Mononuclear cell (primary cell): ENCODE data around the gene PRX. TPM values are rescaled to one million over a fixed set of nuclear protein-coding genes. Genes with fewer than 3 reads are reported as not detected.
"Not testable (repeated sequence)": the region's sequence is repeated elsewhere in the genome, so short reads cannot be mapped to it uniquely, and the experiment has no call there.

Experiments
- H3K27me3 ChIP-seq: 2 replicates; pipeline ENCODE4 v1.6.0; 2011; ENCODE audit warnings: low read length, control low read depth; ENCODE audit not compliant: insufficient read depth
- H3K4me1 ChIP-seq: 2 replicates; pipeline ENCODE4 v1.5.1; 2011; ENCODE audit warnings: mild to moderate bottlenecking, low read length, control low read depth; ENCODE audit not compliant: insufficient read depth
- H3K4me3 ChIP-seq: 2 replicates; pipeline ENCODE4 v1.5.1; 2011; ENCODE audit warnings: mild to moderate bottlenecking, low read length, moderate library complexity
- H3K9me3 ChIP-seq: 2 replicates; pipeline ENCODE4 v1.5.1; 2011; ENCODE audit warnings: low read depth, mild to moderate bottlenecking, control low read depth, low read length
- total RNA-seq: library from RNA; depleted of rRNA; stranded (reverse); fragments of >200 nt; gene quantifications from one replicate; pipeline ENCODE4 v1.2.3, GENCODE V29; 2012

Gene PRX
- total RNA-seq, 1 donor = 1.0 TPM

GRCh38 chr19:40412866-40413265 is 312 bp downstream of the PRX start:
- Histone ChIP-seq H3K9me3 (no peaks in the 10 kb centered on the region), H3K4me1 (peaks cover 27% of the 10 kb centered on the region), H3K4me3 (no peak overlapping the region), H3K27me3 (no peaks in the 10 kb centered on the region)

DNA sequence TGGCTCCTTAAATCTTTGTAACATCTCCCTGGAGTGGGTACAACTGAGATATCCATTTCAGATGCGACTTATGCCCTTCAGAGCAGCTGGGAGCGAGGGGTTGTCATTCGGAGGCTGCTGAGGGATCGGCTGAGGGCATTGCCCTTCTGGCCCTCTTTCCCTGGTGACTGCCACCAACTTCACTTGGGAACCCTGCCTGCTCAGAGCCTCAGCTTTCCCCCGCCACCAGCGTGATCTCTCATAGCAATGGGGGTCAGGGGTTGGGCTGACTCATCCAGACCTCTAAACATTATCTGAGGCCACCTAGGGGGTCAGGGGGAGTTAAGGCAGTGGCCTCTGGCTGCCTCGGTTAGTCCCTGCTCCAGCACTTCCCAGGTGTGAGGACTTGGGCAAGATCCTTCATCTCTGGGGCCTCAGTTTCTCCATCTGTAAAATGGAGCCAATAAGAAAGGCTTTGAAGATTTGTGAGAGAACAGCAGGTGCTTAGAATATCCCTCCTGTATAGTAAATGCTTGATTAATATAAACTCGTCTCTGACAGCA is 1.1 kb downstream of the PRX start:
- Histone ChIP-seq H3K4me1 (peaks cover 22% of the 10 kb centered on the region), H3K4me3 (no peak overlapping the region), H3K9me3 (no peaks in the 10 kb centered on the region), H3K27me3 (no peaks in the 10 kb centered on the region)

DNA sequence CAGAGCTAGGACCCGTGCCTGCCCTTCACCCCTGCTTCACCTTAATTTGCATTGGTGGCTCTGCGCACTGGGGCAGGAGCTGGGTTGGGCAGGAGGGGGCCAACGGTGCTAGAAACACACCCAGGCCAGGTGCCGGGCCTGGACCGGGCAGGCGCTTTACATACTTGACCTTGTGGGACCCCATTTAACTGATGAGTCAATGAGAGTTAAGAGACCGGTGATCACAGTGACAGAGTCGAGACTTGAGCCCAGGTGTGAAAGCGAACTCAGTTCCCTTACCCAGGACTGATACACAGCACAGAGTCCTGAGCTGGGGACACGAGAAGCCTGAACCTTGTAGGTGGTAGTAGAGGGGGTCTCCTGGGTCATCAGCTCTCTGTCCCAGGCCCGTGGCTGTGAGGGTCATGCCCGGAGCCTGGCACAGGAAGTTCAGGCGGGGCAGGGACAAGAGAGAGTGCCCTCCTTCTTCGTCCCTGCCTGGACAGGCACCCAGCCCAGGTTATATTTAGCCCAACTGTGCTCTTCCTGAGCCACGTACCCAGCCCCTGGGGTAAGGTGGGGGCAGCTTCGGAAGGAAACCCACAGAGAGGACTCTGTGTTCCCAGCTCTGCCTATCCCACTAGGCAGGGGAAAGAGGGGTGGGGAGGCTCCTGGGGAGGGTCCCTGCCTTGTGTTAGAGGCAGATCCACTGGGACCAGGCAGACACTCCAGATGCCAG is 1.9 kb downstream of the PRX start:
- Histone ChIP-seq H3K9me3 (no peaks in the 10 kb centered on the region), H3K27me3 (no peaks in the 10 kb centered on the region), H3K4me1 (peaks cover 15% of the 10 kb centered on the region), H3K4me3 (no peak overlapping the region)

- no peaks in the 10 kb centered on the region for H3K9me3 ChIP-seq
- H3K4me1 ChIP-seq = peaks cover 11% of the 10 kb centered on the region
- no peak overlapping the region for H3K4me3 ChIP-seq
- no peaks in the 10 kb centered on the region for H3K27me3 ChIP-seq
These were observed 3.2 kb downstream of the PRX start for GRCh38 chr19:40410030-40410389.

GRCh38 chr19:40408598-40408925 is 4.6 kb downstream of the PRX start:
- H3K4me1 ChIP-seq = peaks cover 11% of the 10 kb centered on the region
- not testable (repeated sequence) for H3K27me3 ChIP-seq, H3K4me3 ChIP-seq, H3K9me3 ChIP-seq

DNA sequence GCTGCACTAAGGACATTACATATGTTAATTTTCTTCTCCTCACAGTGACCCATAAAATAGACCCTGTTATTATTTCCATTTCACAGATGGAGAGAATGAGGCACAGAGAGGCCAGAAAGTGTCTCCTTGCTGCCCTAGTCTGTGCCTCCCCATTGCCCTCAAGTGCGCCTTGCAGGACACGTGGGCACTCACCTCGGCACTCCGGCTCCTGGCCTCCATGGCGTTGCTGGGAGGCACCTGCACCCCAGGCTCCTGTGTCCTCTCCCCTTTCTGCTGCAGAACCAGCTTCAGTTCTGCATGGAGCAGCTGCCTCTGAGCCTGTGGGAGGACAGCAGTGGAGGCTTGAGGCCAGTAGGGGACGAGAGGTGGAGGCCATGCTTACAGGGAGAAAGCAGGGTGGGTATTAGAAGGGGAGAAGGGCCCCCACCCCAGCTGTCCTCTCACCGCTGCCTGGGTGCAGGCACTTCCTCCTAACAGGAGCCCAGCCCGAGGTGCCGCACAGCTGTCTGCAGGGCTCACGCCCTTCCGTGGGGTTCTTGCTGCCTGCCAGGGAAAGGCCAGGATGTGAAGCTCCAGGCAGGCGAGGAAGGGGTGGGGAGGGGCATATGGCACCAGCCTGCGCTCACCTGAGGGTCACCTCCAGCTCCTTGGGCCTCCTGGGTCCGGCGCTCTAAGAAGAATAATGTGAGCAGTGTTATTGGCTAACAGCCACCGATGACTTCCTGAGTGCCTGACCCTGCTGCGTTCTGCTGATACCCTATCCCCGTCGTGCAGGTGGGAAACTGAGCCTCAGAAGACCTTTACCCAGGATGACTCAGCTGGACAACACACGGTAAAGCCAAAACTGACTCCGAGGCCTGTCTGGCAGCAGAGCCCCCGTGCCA is 5.2 kb downstream of the PRX start:
- Histone ChIP-seq H3K27me3 (no peaks in the 10 kb centered on the region), H3K9me3 (no peaks in the 10 kb centered on the region), H3K4me3 (no peak overlapping the region), H3K4me1 (peaks cover 8% of the 10 kb centered on the region)

DNA sequence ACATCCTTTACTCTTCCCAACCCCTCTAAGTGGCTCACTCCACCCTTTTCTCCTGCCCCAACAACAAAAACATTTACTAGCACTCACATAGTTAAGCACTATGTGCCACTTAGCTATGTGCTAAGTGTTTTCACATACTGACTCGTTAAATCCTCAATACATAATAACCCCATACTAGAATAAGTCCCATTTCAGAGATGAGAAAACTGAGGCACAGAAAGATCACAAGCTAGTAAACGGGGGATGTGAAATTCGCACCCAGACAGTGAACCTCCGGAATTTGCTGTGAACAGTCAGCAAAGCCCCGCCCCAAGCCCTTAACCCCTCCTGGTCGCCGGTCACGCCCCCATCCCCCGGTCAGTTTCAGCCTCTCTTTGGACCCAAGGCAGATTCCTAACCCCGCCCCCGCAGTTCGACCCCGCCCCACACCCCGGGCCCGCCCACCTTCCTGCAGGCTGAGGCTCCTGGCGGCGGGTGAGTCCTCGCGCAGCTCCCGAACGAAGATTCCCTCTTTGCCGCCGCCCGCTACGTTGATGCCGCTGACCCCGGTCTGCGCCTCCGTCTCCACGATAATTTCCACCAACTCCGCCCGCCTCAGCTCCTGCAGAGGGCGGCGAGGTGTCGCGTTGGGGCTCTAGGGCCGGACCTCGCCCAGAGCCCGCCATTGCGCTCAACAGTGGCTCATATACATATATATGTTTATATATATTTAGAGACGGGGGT is 9.8 kb downstream of the PRX start:
- no peaks in the 10 kb centered on the region for H3K9me3 ChIP-seq

GRCh38 chr19:40400559-40400958 is 12.6 kb downstream of the PRX start:
- no peak overlapping the region for H3K4me3 ChIP-seq
- no peaks in the 10 kb centered on the region for H3K9me3 ChIP-seq
- peaks cover 8% of the 10 kb centered on the region for H3K4me1 ChIP-seq
- H3K27me3 ChIP-seq = no peaks in the 10 kb centered on the region

More for the DNA sequence above, 9.8 kb downstream of the PRX start:
- Histone ChIP-seq H3K27me3 (no peaks in the 10 kb centered on the region), H3K4me3 (peak overlapping the region; percentile 55), H3K4me1 (peaks cover 11% of the 10 kb centered on the region)

- Histone ChIP-seq H3K27me3 (no peaks in the 10 kb centered on the region), H3K4me1 (peaks cover 8% of the 10 kb centered on the region), H3K4me3 (no peak overlapping the region), H3K9me3 (no peaks in the 10 kb centered on the region)
These were observed 14.6 kb downstream of the PRX start for GRCh38 chr19:40398417-40399131.

GRCh38 chr19:40397568-40397906 is 15.6 kb downstream of the PRX start:
- no peak overlapping the region for H3K4me3 ChIP-seq
- peaks cover 8% of the 10 kb centered on the region for H3K4me1 ChIP-seq
- H3K9me3 ChIP-seq = no peaks in the 10 kb centered on the region
- H3K27me3 ChIP-seq = no peaks in the 10 kb centered on the region

DNA sequence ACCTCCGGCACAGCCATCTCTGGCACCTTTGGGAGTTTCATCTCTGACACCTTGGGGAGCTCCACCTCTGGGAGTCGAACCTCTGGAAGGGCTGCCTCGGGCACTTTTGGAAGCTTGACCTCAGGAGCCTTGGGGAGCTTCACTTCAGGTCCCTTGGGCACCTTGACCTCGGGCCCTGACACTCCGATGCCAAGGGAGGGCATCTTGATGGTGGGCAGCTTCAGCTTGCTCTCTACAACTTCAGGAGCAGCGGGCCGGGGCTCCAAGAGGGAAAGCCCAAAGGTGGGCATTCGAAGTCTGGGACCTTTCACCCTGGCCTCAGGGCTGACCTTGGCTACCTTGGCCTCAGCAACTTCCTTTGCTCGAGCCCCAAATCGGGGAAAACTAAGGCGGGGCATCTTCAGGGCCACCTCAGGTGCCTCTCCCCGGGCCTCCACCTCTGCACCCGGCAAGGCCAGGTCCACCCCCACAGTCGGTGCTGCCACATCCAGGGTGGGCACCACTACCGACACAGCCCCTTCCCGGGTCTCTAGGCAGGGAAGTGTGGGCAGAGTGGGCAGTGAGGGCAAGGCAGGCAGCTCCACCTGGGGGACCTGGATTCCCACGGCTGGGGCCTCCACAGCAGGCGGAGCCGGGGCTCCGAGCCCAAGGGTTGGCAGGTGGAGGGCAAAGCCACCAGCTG is 16.2 kb downstream of the PRX start:
- H3K9me3 ChIP-seq = no peaks in the 10 kb centered on the region
- no peaks in the 10 kb centered on the region for H3K27me3 ChIP-seq
- H3K4me3 ChIP-seq = no peak overlapping the region
- peaks cover 8% of the 10 kb centered on the region for H3K4me1 ChIP-seq

DNA sequence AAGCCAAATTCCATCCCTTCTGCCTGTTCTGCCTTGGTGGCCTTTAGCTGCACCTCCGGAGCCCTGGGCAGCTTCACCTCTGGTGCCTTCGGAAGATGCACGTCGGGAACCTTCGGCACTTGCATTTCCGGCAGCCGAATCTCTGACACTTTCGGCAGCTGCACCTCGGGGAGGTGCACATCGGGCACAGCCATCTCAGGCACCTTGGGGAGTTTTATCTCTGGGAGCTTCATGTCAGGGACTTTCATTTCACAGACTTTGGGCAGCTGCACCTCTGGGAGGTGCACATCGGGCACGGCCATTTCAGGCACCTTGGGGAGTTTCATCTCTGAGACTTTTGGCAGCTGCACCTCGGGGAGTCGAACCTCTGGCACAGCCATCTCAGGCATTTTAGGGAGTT is 17.2 kb downstream of the PRX start:
- Histone ChIP-seq H3K4me3 (no peak overlapping the region), H3K27me3 (no peaks in the 10 kb centered on the region), H3K4me1 (peaks cover 8% of the 10 kb centered on the region), H3K9me3 (no peaks in the 10 kb centered on the region)

DNA sequence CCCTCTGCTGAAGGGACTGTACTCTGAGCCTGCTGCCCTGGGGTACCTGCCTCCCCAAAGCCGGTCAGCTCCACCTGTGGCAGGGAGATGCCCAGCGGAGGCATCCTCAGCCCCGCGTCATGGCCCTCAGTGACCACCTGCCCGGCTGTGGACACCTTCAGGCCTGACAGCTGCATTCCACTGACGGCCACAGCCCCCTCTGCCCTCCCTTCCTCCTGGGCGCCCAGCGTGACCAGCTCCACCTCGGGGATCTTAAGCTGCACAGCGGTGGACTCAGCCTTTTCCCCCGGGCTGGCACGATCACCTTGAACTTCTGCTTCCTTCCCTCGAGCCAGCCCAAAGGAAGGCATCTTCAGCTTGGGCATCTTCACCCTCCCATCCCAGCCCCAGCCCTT is 18.4 kb downstream of the PRX start:
- H3K27me3 ChIP-seq = no peaks in the 10 kb centered on the region
- H3K9me3 ChIP-seq = no peaks in the 10 kb centered on the region
- no peak overlapping the region for H3K4me3 ChIP-seq
- peaks cover 8% of the 10 kb centered on the region for H3K4me1 ChIP-seq
